ENCODE results near the gene TUBA4B. TPM values are rescaled to one million over a fixed set of nuclear protein-coding genes. Genes with fewer than 3 reads are reported as not detected.

The TUBA4B gene
- total and polyA plus RNA-seq, 2 donors (not counting 3 experiments of a cell fraction or from before 2014, with no cell fraction given) = not detected

- Histone ChIP-seq H4K20me1 (replicated peaks; ENCODE audit: control insufficient read depth, extremely low read depth, insufficient read depth, low read length) (no peaks in the 10 kb centered on the region), H3K4me2 (ENCODE audit: insufficient read depth, low read length) (no peak overlapping the region), H3K9ac (replicated peaks; ENCODE audit: extremely low read depth, insufficient read depth, low read length) (no peak overlapping the region), H3K4me1 (ENCODE audit: control insufficient read depth, extremely low read depth, insufficient read depth, low read length) (peaks cover 11% of the 10 kb centered on the region), H3K9me1 (replicated peaks; ENCODE audit: control insufficient read depth, extremely low read depth, insufficient read depth, low read length) (no peaks in the 10 kb centered on the region), H2AFZ (ENCODE audit: low read depth, low read length) (no peak overlapping the region), H3K9me3 (replicated peaks; ENCODE audit: control insufficient read depth, insufficient read depth, low read length) (no peaks in the 10 kb centered on the region), H3K27ac (ENCODE audit: insufficient read depth, low read depth, low read length) (no peak overlapping the region), H3K36me3 (ENCODE audit: control insufficient read depth in 2 of 2, extremely low read depth in 1 of 2, insufficient read depth in 2 of 2, low read length in 2 of 2) (no peaks in the 10 kb centered on the region), H3K4me3 (replicated peaks in 1 of 3; ENCODE audit: insufficient read depth in 1 of 3, low read depth in 1 of 3, low read length in 3 of 3) (no peak overlapping the region), H3K79me2 (ENCODE audit: control insufficient read depth, insufficient read depth, low read length) (no peaks in the 10 kb centered on the region), H3K27me3 (ENCODE audit: control insufficient read depth in 2 of 2, insufficient read depth in 2 of 2, low read length in 2 of 2) (peaks cover 4 to 10% of the 10 kb centered on the region in 2 experiments)
- ChIA-PET CTCF (interaction anchor here (0.7 to 1.3 kb wide), 6 partner anchors 11 to 119 kb away, joined by 3 to 13 read pairs (median 3); partner anchors contain the start of genes TUBA4A and TUBA4B), POLR2A (no interaction called here)
- dilution Hi-C loops (cut with MboI; ENCODE audit: extremely low pct_ligation_motif_present, low sequenced_read_pairs) = no loop called here
- FAIRE-seq (no peak), DNase-seq (ENCODE audit: low read depth, low spot score) (no peak)
- TF ChIP-seq POLR2A (IDR thresholded peaks at IDR 0.05; ENCODE audit: low read depth, low read length) (no peak), FOS (IDR thresholded peaks at IDR 0.05; ENCODE audit: borderline replicate concordance, insufficient read depth, low read length) (no peak), JUN (IDR thresholded peaks at IDR 0.05; ENCODE audit: borderline replicate concordance, insufficient read depth, insufficient read length, low read depth) (no peak), GATA2 (IDR thresholded peaks at IDR 0.05; ENCODE audit: insufficient read depth, insufficient read length, low read depth, low read length) (no peak), POLR2AphosphoS5 (IDR thresholded peaks at IDR 0.05; ENCODE audit: insufficient read depth, low read depth, low read length) (no peak), EZH2 (IDR thresholded peaks at IDR 0.05; ENCODE audit: borderline replicate concordance, low read depth, low read length, severe bottlenecking) (no peak), MYC (IDR thresholded peaks at IDR 0.05; ENCODE audit: low read depth, low read length) (no peak), CTCF (IDR thresholded peaks at IDR 0.05; ENCODE audit: extremely low read depth in 1 of 2, insufficient read depth in 1 of 2, low read depth in 1 of 2, low read length in 2 of 2) (no peak), MAX (IDR thresholded peaks at IDR 0.05; ENCODE audit: insufficient read depth, insufficient read length) (no peak)
- BruUV-seq (replicated peaks) = no TSS peak
- intact Hi-C loops (cut with micrococcal nuclease) = no loop called here
These were observed 20.9 kb downstream of the TUBA4B start for GRCh38 chr2:219273937-219274336.

Measured in endothelial cell of umbilical vein (primary cell).